GM12874 (cell line): ENCODE data around the gene EPN1.

Source experiments
- CTCF ChIP-seq: IDR thresholded peaks from 2 replicates; pipeline ENCODE4 v1.5.1; 2011; ENCODE audit warnings: low read depth, mild to moderate bottlenecking, control low read depth, low read length, moderate library complexity; ENCODE audit not compliant: insufficient read depth

EPN1 gene

GRCh38 chr19:55637534-55637933 lies 37.5 kb upstream of the EPN1 start:
- TF ChIP-seq CTCF, result no peak

GRCh38 chr19:55638864-55639359 lies 36.1 kb upstream of the EPN1 start:
- TF ChIP-seq CTCF, result peak; percentile 76

GRCh38 chr19:55640043-55640576 lies 34.9 kb upstream of the EPN1 start:
- TF ChIP-seq CTCF, result peak; percentile 62

- no peak for TF ChIP-seq CTCF
These were observed 34.2 kb upstream of the EPN1 start, which contains the start of gene ZNF580 for GRCh38 chr19:55640577-55641425. Gene ZNF580, plus strand, starts transcription at chr19:55641002. Its CDS starts 1,507 bp downstream, at chr19:55642509.

- no peak for TF ChIP-seq CTCF
These were observed 33.4 kb upstream of the EPN1 start for GRCh38 chr19:55641426-55642152.

GRCh38 chr19:55642153-55643002 lies 32.6 kb upstream of the EPN1 start:
- TF ChIP-seq CTCF, result no peak
